GM19372 (cell line): ENCODE data around the gene GBGT1.

ENCODE experiments used
- ATAC-seq: cut with Tn5 transposase; IDR thresholded peaks from one replicate; pipeline ENCODE4 v1.9.1; 2021; ENCODE audit warnings: mild to moderate bottlenecking, low read depth, moderate library complexity; ENCODE audit not compliant: unreplicated experiment

Gene GBGT1

GRCh38 chr9:133117271-133118178 lies 46.2 kb downstream of the GBGT1 start:
- ATAC-seq: no peak

- no peak for ATAC-seq
Observed at GRCh38 chr9:133116346-133117231, 47.1 kb downstream of the GBGT1 start.

DNA sequence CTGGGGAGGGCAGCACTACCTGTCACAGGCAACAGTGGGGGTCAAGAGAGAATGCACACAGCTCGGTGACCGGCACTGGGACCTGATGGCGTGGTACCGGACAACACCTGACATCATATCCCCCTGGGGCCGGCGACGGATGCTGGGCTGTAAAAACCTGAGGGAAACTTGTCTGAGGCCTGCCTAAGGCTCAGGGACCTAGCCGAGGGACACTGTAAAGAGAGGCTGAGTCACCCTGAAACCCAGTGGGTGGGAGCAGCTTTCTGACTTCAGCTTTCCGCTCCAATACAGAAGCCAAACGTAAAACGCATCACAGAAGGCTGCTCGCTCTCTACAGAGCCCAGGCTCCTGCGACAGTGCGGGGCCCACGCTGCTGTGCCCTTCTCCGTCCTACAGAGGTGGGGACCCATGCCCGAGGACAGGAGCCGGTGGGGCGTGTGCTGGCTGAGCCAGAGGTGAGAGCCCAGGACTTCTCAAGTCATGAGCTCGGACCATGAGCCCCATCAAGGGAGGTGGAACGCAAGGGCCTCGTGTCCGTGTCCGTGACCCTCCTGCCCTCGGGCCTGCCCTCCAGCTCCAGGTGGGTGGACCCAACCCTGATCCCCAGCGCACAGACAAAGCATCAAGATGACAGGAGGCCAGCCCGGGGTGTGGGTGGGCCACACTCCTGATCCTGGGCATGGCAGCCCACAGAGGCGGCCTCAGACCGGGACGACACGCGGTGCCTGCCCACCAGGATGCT lies 47.9 kb downstream of the GBGT1 start:
- peak; percentile 79 for ATAC-seq

GRCh38 chr9:133114886-133115603 lies 48.7 kb downstream of the GBGT1 start:
- no peak for ATAC-seq

GRCh38 chr9:133113949-133114885 lies 49.5 kb downstream of the GBGT1 start:
- no peak for ATAC-seq

GRCh38 chr9:133113163-133113948 lies 50.4 kb downstream of the GBGT1 start:
- no peak for ATAC-seq

DNA sequence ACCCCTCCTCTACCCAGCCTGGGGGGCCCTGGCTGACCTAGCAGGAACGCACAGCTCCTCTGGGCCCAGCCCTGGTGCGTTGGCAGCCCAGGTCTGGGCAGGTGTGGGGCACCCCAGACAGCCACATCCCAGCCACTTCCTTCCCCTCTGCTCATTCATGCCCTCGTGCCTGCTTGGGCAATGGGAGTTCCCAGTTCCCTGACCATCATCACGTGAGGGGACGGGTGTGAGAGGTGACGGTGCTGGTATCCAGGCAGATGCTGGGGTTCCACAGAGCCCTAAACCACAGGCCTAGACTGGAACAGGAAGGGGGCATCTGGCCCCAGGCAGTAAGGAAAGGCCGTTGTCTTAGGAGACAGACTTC lies 51.1 kb downstream of the GBGT1 start:
- ATAC-seq: no peak

GRCh38 chr9:133111808-133112662 lies 51.7 kb downstream of the GBGT1 start:
- no peak for ATAC-seq

- no peak for ATAC-seq
Observed at GRCh38 chr9:133109931-133110650, 53.6 kb downstream of the GBGT1 start.

DNA sequence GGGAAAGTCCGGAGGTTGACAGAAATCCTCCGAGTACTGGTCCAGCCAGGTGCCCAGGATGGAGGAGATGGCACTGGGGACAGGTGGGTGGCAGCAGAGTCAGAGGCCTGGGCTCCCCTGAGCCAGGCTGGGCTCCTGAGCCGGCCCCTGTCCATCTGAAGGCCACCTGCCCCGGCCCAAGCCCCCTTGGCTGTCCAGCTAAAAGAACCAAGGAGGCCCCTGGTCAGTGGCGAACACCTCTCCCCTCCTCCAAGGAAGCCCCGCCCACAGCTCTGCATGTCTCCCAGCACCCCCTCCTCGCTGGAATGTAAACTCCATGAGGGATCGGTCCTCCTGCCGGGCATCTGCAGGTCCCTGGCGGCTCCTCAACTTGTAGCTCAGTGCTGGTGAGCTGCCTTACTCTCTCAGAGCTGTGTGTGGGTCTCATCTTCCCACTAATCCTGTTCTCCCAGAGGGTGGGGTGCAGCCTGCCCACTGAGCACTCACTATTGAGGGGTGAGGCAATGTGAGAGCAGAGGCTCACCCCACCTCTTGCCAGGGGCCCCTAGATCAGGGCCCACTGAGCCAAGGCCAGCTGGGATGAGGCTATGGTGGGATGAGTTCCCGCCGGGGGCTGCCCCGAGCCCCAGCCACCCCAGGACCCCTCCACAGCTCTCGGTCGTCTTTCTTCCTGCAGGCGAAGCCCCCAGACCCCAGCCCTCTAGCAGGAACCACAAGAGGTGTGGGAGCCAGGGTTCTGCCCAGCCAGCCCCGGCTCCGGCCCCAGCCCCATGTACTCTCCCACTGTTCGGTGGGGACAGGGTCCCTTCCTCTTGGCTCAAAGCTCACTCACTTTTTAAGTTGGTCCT lies 54.7 kb downstream of the GBGT1 start:
- no peak for ATAC-seq

GRCh38 chr9:133107961-133108793 lies 55.5 kb downstream of the GBGT1 start:
- ATAC-seq: no peak

GRCh38 chr9:133107245-133107722 lies 56.4 kb downstream of the GBGT1 start:
- no peak for ATAC-seq

- no peak for ATAC-seq
Observed at GRCh38 chr9:133106511-133107244, 57.0 kb downstream of the GBGT1 start.

- no peak for ATAC-seq
Observed at GRCh38 chr9:133105461-133105770, 58.3 kb downstream of the GBGT1 start.
